Ishikawa (cell line): ENCODE data around the gene SMARCB1.

Source experiments
- CEBPB ChIP-seq: IDR thresholded peaks from 2 replicates; pipeline ENCODE4 v1.6.1; 2012
- CREB1 ChIP-seq: IDR thresholded peaks from 2 replicates; pipeline ENCODE4 v1.6.1; 2012; ENCODE audit warnings: low read depth
- EGR1 ChIP-seq: IDR thresholded peaks from 2 replicates; pipeline ENCODE4 v1.6.1; 2012
- EP300 ChIP-seq: IDR thresholded peaks from 2 replicates; pipeline ENCODE4 v1.6.1; 2012; ENCODE audit warnings: borderline replicate concordance
- FOXM1 ChIP-seq: IDR thresholded peaks from 2 replicates; pipeline ENCODE4 v1.6.1; 2012; ENCODE audit warnings: low read depth, borderline replicate concordance
- NFIC ChIP-seq: IDR thresholded peaks from 2 replicates; pipeline ENCODE4 v1.6.1; 2012
- RAD21 ChIP-seq: IDR thresholded peaks from 2 replicates; pipeline ENCODE4 v1.6.1; 2012; ENCODE audit warnings: low read depth
- TAF1 ChIP-seq: IDR thresholded peaks from 2 replicates; pipeline ENCODE4 v1.6.1; 2012; ENCODE audit warnings: low read depth, mild to moderate bottlenecking
- TCF12 ChIP-seq: IDR thresholded peaks from 2 replicates; pipeline ENCODE4 v1.6.1; 2012; ENCODE audit warnings: low read depth
- TEAD4 ChIP-seq: IDR thresholded peaks from 2 replicates; pipeline ENCODE4 v1.6.1; 2012
- YY1 ChIP-seq: IDR thresholded peaks from 2 replicates; pipeline ENCODE4 v1.6.1; 2012; ENCODE audit warnings: low read depth
- ZBTB7A ChIP-seq: IDR thresholded peaks from 2 replicates; pipeline ENCODE4 v1.6.1; 2012; ENCODE audit warnings: low read depth
- TF ChIP-seq, protein P1 (sequence below): IDR thresholded peaks from 2 replicates; pipeline ENCODE4 v1.6.1; 2012
- TF ChIP-seq, protein P2 (sequence below): IDR thresholded peaks from 2 replicates; pipeline ENCODE4 v1.6.1; 2012; ENCODE audit warnings: low read depth, mild to moderate bottlenecking
- TF ChIP-seq, protein P3 (sequence below): IDR thresholded peaks from 2 replicates; pipeline ENCODE4 v1.6.1; 2012

Gene SMARCB1

DNA sequence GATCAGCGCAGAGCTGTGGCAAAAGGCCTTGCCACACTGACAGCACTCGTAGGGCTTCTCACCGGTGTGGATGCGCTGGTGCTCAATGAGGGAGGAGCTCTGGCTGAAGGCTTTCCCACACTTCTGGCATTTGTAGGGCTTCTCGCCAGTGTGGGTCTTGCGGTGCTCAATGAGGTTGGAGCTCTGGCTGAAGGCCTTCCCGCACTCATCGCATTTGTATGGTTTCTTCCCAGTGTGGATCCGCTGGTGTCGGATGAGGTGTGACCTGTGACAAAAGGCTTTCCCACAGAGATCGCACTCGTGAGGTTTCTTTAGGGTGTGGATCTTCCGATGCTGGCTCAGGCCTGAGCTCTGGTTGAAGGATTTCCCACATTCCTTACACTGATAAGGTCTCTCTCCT is 42.8 kb upstream of the SMARCB1 start:
- TF ChIP-seq NFIC, result no peak
- no peak for TF ChIP-seq FOXM1
- TF ChIP-seq CREB1, result no peak
- TF ChIP-seq EGR1, result no peak
- no peak for TF ChIP-seq EP300
- TF ChIP-seq ZBTB7A, result no peak
- TF ChIP-seq YY1, result no peak
- TF ChIP-seq, protein P1, sequence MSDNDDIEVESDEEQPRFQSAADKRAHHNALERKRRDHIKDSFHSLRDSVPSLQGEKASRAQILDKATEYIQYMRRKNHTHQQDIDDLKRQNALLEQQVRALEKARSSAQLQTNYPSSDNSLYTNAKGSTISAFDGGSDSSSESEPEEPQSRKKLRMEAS, result no peak

DNA sequence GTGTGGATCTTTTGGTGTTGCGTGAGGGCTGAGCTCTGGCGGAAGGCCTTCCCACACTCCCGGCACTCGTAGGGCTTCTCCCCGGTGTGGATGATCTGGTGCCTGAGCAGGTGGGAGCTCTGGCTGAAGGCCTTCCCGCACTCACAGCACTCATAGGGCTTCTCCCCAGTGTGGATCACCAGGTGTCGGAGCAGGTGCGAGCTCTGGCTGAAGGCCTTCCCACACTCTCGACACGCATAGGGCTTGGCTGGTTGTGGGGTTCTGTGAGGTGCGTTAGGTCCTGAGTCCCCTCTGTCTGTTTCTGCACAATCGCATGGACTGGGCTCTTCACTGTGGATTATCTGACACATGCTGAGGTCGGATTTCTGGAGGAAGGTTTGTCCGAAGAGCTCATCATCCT is 42.3 kb upstream of the SMARCB1 start:
- TF ChIP-seq RAD21 (no peak), NFIC (no peak), EGR1 (no peak)

DNA sequence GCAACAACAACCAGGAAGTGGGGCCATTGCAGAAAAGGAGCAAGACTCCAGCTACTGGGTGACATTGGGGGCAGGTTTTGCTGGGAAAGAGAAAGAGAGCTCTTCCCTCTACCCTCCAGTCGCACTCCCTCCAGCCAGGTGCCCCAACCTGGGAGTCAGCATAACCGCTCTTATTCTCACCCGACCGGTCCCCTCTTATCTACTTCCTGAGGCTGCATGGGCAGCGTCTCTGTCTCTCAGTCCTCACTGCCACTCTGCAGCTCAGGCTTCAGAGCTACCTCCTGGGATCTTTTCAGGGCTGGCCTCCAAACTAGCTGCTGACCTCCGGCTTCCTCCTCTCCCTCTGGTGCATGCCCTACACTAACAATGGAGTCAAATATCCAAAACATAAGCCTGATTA is 41.0 kb upstream of the SMARCB1 start:
- TF ChIP-seq CEBPB (no peak), TEAD4 (no peak), TAF1 (no peak), NFIC (no peak), TCF12 (no peak), ZBTB7A (no peak), YY1 (no peak), EGR1 (no peak), FOXM1 (no peak)
- TF ChIP-seq, protein P2, sequence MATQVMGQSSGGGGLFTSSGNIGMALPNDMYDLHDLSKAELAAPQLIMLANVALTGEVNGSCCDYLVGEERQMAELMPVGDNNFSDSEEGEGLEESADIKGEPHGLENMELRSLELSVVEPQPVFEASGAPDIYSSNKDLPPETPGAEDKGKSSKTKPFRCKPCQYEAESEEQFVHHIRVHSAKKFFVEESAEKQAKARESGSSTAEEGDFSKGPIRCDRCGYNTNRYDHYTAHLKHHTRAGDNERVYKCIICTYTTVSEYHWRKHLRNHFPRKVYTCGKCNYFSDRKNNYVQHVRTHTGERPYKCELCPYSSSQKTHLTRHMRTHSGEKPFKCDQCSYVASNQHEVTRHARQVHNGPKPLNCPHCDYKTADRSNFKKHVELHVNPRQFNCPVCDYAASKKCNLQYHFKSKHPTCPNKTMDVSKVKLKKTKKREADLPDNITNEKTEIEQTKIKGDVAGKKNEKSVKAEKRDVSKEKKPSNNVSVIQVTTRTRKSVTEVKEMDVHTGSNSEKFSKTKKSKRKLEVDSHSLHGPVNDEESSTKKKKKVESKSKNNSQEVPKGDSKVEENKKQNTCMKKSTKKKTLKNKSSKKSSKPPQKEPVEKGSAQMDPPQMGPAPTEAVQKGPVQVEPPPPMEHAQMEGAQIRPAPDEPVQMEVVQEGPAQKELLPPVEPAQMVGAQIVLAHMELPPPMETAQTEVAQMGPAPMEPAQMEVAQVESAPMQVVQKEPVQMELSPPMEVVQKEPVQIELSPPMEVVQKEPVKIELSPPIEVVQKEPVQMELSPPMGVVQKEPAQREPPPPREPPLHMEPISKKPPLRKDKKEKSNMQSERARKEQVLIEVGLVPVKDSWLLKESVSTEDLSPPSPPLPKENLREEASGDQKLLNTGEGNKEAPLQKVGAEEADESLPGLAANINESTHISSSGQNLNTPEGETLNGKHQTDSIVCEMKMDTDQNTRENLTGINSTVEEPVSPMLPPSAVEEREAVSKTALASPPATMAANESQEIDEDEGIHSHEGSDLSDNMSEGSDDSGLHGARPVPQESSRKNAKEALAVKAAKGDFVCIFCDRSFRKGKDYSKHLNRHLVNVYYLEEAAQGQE, result no peak
- TF ChIP-seq, protein P3, sequence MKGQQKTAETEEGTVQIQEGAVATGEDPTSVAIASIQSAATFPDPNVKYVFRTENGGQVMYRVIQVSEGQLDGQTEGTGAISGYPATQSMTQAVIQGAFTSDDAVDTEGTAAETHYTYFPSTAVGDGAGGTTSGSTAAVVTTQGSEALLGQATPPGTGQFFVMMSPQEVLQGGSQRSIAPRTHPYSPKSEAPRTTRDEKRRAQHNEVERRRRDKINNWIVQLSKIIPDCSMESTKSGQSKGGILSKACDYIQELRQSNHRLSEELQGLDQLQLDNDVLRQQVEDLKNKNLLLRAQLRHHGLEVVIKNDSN, result no peak

DNA sequence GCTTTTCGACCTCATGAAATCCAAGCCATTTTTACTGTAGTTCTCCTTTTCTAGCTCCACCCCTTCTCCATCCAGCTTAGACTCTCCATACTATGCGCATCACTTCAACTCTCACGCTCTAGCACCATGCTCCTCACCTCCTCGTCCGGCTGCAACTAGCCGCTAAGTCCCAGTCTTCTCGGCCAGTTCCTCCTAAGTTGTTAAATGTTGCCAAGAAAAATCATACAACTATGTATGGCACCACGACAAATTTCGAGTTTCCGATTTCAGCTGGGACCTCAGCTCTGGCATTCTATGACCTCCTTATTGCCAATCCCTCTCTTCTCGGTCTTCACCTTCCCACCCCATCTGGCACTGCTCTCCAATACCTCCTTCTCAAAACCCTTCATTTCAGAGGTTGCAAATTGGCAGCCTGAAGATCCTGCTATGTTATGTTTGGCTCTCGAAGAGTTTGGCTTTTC is 36.9 kb upstream of the SMARCB1 start:
- no peak for TF ChIP-seq TAF1
- TF ChIP-seq, protein P2, result no peak
- TF ChIP-seq YY1, result no peak
- TF ChIP-seq, protein P1, result no peak
- TF ChIP-seq EP300, result no peak
- no peak for TF ChIP-seq TCF12
- TF ChIP-seq NFIC, result no peak

DNA sequence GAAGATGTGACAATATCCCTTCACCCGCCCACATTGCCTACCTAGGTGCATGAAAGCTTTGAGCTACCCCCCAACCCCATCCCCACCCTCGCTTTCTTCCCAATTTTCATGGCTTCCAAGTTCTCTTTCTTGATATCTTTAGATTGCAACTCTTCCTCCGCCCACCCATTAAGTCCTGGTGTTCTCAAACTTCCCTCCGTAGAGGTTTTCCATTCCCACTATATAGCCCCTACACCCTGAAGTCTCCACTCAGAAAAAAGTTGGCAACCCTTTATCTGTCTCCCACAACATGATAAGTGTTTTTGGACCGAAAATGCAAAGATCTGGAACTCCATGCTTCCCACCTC is 36.4 kb upstream of the SMARCB1 start:
- TF ChIP-seq ZBTB7A (0 out of 2 replicates have a peak, but pooled peaks have one; percentile 1), RAD21 (no peak), NFIC (no peak), EP300 (no peak), YY1 (no peak)
- TF ChIP-seq, protein P2, result no peak
- TF ChIP-seq, protein P1, result no peak
